NCI-H1694 (cell line): ENCODE measurements around the gene SNX14.

Source experiments
- DNase-seq: peaks from one replicate; lab custom pipeline; 2025; lab: John Stamatoyannopoulos, UW

Gene SNX14

DNA sequence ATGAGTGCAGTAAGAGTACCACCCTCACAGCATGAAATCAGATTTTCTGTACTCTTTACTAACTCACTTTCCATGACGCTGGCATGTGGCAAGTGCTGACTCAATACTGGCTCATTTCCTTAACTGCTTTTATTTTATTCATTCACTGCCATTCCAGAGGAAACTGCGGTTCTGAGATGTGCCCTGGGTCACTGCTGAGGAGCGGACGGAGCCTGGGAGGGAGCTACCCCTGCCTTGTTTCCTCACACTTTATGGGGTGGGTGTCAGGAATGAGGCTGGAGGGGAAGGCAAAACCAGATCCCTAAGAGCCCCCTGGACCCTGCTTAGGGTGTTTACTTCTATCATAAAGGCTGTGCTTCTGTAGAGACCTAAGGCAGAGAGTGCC is 129.4 kb downstream of the SNX14 start:
- DNase-seq, result no peak

DNA sequence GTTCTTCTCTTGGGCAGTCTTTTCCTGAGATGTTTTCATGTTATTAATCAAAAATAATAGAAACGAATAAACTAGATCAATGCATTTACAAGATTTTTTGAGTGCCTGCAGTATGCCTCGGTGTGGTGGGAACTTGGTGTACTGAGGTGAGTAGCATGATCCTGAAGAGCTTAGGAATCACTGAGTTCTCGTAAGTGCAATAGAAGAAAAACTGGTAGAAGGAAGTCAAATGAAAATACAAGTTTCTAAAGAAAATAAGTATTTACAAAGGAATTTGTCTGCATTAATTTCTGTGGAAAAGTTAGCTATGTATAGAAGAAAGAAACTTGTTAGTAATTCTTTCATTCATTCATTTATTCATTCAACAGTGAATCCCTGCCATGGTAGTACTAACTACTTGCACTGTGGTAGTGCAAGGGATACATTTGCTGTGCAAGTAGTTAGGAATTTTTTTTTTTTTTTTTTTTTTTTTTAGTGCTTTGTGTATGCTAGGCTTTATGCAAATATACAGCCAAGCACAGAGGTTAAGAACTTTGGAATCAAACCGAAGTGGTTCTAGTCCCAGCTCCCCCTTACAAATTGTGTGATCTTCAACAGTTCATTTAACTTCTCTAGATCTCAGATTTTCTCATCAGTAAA is 129.9 kb downstream of the SNX14 start:
- DNase-seq, result no peak

DNA sequence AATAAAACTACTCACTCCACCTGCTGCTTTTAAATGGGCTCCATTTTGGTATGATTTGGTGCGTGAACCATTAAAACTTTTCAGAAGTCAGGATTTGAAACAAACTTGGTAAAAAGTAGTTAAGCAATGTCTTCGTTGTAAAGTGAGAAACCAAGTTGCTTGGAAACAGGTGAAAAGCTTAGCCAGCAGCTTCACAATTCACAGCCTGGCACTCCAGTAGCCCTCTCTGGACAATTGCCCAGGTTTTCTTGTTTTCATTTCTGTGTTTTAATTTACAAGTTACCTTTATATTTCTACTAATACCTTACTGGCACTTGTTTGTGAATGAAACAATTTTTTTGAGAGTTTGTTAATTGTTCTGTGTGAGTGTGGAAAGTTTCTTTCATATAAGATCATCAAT is 131.0 kb downstream of the SNX14 start:
- no peak for DNase-seq

DNA sequence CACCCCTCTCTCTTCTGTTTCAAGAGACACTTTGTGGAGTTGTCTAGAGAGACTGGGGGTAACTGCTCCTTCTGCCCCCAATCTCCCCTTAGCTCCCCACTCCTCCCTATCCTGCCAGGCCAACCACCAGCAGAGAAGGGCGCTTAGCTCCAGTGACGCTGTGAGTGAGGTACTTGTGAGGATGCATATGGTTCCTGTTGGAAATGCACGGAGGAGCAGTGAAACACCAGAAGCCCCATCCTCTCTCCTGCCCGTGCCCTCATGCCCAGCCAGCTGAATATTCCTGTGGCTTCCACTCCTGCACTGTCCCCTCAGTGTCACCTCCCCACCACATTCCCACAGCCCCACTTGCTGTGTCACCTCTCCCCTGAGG is 131.9 kb downstream of the SNX14 start:
- no peak for DNase-seq

DNA sequence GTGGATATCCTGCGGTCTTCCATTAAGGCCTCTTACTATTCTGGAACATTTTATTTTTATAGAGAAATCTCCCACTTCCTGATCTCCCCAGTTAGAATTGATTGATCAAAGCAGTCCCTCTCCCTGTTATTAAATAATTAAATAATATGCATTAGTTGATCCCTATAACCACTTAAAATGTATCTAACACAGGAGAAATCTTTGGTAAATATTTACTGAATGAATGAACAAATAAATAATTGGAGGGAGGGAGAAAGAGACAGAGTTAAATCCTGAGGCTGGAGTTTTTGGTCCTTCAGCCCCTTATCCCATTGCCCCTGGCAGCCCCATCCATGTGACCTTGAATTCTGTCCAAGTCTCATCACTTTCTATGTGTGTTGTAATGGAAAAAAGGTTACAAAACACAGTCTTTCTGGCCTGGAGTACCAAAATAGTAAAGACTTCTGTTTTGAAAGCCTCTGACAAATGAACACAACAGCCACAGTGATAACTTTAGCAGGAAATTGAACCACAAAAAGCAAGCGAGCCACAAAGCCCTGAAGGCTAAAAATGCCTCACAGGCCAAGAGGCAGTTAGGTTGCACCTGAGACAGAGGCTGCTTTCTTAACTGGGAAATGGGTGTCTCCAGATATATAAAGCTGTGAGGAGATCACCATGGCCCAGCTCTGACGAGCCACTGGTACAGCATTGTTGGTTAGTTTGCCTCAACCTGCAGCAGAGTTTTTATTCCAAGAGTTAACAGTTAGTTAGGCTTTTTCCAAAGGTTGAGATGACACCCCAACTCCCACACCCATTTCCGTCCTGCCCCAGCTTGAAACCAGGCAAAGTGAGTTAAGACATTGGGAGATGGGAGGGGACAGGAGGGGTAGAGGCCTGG is 132.5 kb downstream of the SNX14 start:
- no peak for DNase-seq

- DNase-seq, result no peak
Observed at GRCh38 chr6:85460154-85460920, 133.3 kb downstream of the SNX14 start.

DNA sequence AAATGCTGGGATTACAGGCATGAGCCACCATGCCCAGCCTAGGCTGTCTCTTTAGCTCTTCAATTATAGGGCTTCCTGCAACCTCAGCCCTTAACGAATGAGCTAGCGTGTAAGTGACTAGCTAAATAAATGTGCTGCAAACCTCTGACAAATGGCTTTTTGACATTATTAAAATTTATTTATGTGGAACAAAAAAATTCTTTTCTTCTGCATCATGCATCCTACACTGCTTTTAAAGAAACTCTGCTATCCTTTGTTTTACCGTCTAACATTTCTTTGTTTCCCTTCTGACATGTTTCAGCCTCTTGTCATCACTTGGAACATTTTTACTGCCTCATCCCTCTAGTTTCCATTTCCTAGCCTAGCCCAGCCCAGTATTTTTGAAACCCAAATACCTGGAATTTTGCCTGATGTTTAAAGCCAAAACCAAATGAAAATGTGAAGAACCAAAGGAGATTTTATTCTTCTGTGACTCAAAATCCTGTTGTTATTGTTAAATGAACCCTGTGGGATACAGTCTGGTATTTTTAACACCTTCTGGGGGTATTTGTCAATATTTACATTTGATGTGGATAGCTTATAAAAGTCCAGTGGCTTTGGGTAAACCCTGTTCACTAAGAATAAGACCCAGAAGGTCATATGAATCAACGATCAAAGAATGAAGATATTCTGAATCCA is 134.3 kb downstream of the SNX14 start:
- no peak for DNase-seq

- DNase-seq, result no peak
Observed at GRCh38 chr6:85458782-85459181, 134.9 kb downstream of the SNX14 start.

DNA sequence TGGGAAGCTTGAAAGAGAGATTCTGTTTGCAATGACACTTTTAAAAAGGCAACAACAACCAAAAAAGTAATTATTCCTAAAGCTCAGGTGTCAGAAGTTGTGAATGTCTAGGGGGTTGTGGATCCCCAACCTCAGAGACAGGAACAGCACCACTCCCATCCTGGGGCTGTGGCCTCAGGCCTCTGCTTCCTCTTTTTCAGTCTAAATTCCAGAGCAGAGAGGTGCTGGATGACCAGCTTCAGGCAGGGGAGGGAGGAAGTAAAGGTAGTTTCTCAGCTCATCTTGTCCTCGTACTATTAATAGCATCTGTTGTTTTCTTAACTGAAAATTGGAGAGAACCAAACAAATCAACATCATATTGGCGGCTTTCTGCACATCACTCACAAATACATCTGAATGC is 135.5 kb downstream of the SNX14 start:
- DNase-seq, result no peak

DNA sequence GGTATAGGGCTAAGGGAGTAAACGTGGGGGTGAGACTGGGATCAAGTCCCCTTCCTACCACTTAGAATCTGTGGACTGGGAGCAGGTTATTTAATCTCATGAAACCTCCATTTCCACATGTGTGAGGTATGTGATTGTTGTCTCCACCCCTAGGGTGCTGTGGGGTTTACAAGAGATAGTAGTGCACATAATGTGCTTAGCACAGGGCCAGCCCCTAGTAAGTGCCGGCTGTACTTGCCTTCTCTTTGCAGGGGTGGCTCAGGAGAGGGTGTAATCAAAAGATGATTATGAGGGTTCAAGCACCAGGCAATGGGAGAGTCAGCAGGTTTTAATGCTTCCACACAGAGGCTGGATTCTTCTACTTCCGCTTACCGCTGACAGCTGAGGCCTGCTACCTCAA is 136.9 kb downstream of the SNX14 start:
- DNase-seq, result no peak
